ENCODE results near the gene CCL27.
A peak's percentile ranks its signal among the peaks of the same experiment; 100 is the strongest.

Gene CCL27

GRCh38 chr9:34662526-34663302, at the start of gene CCL27:
CCL27 (minus strand) TSS chr9:34662657; CDS start chr9:34662633, 24 bp downstream.
- DNase-seq, result no peak

GRCh38 chr9:34712140-34712539, 49.7 kb upstream of the CCL27 start:
- DNase-seq, result no peak

GRCh38 chr9:34710023-34710422, 47.6 kb upstream of the CCL27 start, which contains the start of gene CCL21:
CCL21 (minus strand) TSS chr9:34710136; CDS start chr9:34710066, 70 bp downstream.
- no peak for DNase-seq

- DNase-seq, result no peak
Observed at GRCh38 chr9:34709196-34709978, 46.9 kb upstream of the CCL27 start.

GRCh38 chr9:34707130-34707529, 44.7 kb upstream of the CCL27 start:
- DNase-seq, result no peak

GRCh38 chr9:34701769-34702736, 39.6 kb upstream of the CCL27 start:
- DNase-seq, result peak; percentile 89

- DNase-seq, result peak; percentile 85
Observed at GRCh38 chr9:34701023-34701768, 38.7 kb upstream of the CCL27 start.

GRCh38 chr9:34694811-34695210, 32.4 kb upstream of the CCL27 start:
- DNase-seq, result no peak

- no peak for DNase-seq
Observed at GRCh38 chr9:34693560-34693959, 31.1 kb upstream of the CCL27 start.

- no peak for DNase-seq
Observed at GRCh38 chr9:34691936-34692315, 29.5 kb upstream of the CCL27 start.

GRCh38 chr9:34690983-34691935, 28.8 kb upstream of the CCL27 start, which contains the start of gene CCL19:
CCL19 (minus strand) TSS chr9:34691276; CDS start chr9:34691139, 137 bp downstream.
- no peak for DNase-seq

GRCh38 chr9:34689512-34689911, 27.1 kb upstream of the CCL27 start:
- no peak for DNase-seq

- DNase-seq, result no peak
Observed at GRCh38 chr9:34689116-34689470, 26.6 kb upstream of the CCL27 start.

GRCh38 chr9:34688329-34689115, 26.1 kb upstream of the CCL27 start:
- no peak for DNase-seq

GRCh38 chr9:34687276-34688030, 25.0 kb upstream of the CCL27 start:
- DNase-seq, result no peak

GRCh38 chr9:34686732-34687131, 24.3 kb upstream of the CCL27 start:
- DNase-seq, result no peak

- no peak for DNase-seq
Observed at GRCh38 chr9:34686231-34686630, 23.8 kb upstream of the CCL27 start.

GRCh38 chr9:34685591-34685990, 23.1 kb upstream of the CCL27 start:
- DNase-seq, result no peak

- DNase-seq, result no peak
Observed at GRCh38 chr9:34684816-34685215, 22.4 kb upstream of the CCL27 start.
